ENCODE results near the gene WDFY1.
A peak's percentile ranks its signal among the peaks of the same experiment; 100 is the strongest.

WDFY1 gene

GRCh38 chr2:223846515-223846914 lies 98.6 kb downstream of the WDFY1 start (continued):
- TF ChIP-seq ZNF354C (tag by site-specific recombination; IDR thresholded peaks at IDR 0.05; ENCODE audit: borderline replicate concordance, low read depth) (no peak), ZNF324 (tag by site-specific recombination; IDR thresholded peaks at IDR 0.05) (no peak), ZSCAN23 (tag by site-specific recombination; IDR thresholded peaks at IDR 0.05) (no peak), ZNF157 (tag by site-specific recombination; IDR thresholded peaks at IDR 0.05) (no peak), ZBTB8A (tag by site-specific recombination; IDR thresholded peaks at IDR 0.05) (no peak), ZNF350 (tag by site-specific recombination; IDR thresholded peaks at IDR 0.05) (no peak), ZNF140 (tag by site-specific recombination; IDR thresholded peaks at IDR 0.05) (no peak), RBAK (tag by site-specific recombination; IDR thresholded peaks at IDR 0.05) (no peak), ZNF747 (tag by site-specific recombination; IDR thresholded peaks at IDR 0.05) (no peak), ZNF558 (tag by site-specific recombination; IDR thresholded peaks at IDR 0.05) (no peak), GLI4 (tag by site-specific recombination; IDR thresholded peaks at IDR 0.05) (no peak), ZNF169 (tag by site-specific recombination; IDR thresholded peaks at IDR 0.05) (no peak), TSHZ1 (tag by site-specific recombination; IDR thresholded peaks at IDR 0.05; ENCODE audit: borderline replicate concordance) (no peak), ZNF501 (tag by site-specific recombination; IDR thresholded peaks at IDR 0.05) (no peak), ZNF146 (tag by site-specific recombination; IDR thresholded peaks at IDR 0.05) (no peak), EGR2 (tag by site-specific recombination; IDR thresholded peaks at IDR 0.05; ENCODE audit: low read depth) (no peak), INSM2 (tag by site-specific recombination; IDR thresholded peaks at IDR 0.05) (peak; percentile 69), ZNF155 (tag by site-specific recombination; IDR thresholded peaks at IDR 0.05) (no peak), PRDM1 (tag by site-specific recombination; IDR thresholded peaks at IDR 0.05) (no peak), ZNF639 (tag by site-specific recombination; IDR thresholded peaks at IDR 0.05) (0 out of 2 replicates have a peak, but pooled peaks have one; percentile 32), BCL11B (tag by site-specific recombination; IDR thresholded peaks at IDR 0.05; ENCODE audit: low read depth) (no peak), ZBTB20 (tag by site-specific recombination; IDR thresholded peaks at IDR 0.05) (no peak), ZNF148 (tag by site-specific recombination; IDR thresholded peaks at IDR 0.05; ENCODE audit: borderline replicate concordance) (no peak), ZNF623 (tag by site-specific recombination; IDR thresholded peaks at IDR 0.05) (no peak), ZSCAN18 (tag by site-specific recombination; IDR thresholded peaks at IDR 0.05) (no peak), ZNF707 (tag by site-specific recombination; IDR thresholded peaks at IDR 0.05) (no peak)
- TF ChIP-seq, protein P1, sequence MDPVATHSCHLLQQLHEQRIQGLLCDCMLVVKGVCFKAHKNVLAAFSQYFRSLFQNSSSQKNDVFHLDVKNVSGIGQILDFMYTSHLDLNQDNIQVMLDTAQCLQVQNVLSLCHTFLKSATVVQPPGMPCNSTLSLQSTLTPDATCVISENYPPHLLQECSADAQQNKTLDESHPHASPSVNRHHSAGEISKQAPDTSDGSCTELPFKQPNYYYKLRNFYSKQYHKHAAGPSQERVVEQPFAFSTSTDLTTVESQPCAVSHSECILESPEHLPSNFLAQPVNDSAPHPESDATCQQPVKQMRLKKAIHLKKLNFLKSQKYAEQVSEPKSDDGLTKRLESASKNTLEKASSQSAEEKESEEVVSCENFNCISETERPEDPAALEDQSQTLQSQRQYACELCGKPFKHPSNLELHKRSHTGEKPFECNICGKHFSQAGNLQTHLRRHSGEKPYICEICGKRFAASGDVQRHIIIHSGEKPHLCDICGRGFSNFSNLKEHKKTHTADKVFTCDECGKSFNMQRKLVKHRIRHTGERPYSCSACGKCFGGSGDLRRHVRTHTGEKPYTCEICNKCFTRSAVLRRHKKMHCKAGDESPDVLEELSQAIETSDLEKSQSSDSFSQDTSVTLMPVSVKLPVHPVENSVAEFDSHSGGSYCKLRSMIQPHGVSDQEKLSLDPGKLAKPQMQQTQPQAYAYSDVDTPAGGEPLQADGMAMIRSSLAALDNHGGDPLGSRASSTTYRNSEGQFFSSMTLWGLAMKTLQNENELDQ (tag by site-specific recombination; IDR thresholded peaks at IDR 0.05; ENCODE audit: low read depth), result no peak
